COLO668 (cell line): ENCODE data around the gene LRP4.
"Not testable (repeated sequence)": the region's sequence is repeated elsewhere in the genome, so short reads cannot be mapped to it uniquely, and the experiment has no call there.

Source experiments
- DNase-seq: peaks from one replicate; lab custom pipeline; 2025; ENCODE audit not compliant: unreplicated experiment; lab: John Stamatoyannopoulos, UW

The LRP4 gene

DNA sequence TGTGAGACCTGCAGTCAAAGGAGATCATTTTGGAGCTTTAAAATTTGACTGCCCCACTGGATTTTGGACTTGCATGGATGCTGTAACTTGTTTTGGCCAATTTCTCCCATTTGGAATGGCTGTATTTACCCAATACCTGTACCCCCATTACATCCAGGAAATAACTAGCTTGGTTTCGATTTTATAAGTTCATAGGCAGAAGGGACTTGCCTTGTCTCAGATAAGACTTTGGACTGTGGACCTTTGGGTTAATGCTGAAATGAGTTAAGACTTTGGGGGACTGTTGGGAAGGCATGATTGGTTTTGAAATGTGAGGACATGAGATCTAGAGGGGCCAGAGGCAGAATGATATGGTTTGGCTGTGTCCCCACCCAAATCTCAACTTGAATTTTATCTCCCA, 10.4 kb upstream of the LRP4 start:
- DNase-seq: not testable (repeated sequence)

GRCh38 chr11:46927928-46928327, 9.6 kb upstream of the LRP4 start:
- DNase-seq: not testable (repeated sequence)

- no peak for DNase-seq
Observed at GRCh38 chr11:46920755-46921154, 2.4 kb upstream of the LRP4 start.

DNA sequence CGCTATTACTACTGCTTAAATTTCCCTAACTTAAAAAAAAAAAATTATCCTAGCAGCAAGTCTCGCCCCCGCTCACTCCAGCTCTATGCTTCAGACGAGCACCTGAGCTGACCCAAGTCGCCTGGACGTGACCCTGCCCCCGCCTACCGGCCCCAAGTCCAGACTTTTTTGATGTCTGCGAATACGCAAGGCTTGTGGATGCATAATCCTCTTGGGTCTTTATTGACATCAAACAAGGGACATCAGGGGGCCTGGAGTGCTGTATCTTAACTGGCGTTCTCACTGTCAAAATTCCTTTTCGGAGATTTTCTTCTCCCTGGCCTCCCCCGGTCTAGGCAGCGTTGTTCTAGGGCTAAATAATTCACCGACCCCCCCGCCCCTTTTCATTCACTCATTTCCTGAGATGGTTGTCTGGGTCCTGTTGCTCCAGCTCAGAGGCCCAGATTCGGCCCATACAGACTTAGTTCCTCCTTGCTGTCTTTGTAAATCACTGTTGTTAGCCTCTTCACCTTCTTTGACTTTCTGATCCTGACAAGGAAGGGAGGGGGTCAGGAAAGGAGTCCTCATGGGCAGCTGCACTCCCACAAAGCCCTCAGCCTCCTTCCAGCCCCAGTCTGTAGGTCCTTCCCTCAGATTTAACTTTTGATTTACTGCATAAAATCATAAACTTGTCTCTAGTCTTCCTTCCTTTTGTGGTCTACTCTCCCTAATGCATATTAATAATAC, 601 bp upstream of the LRP4 start:
- no peak for DNase-seq

GRCh38 chr11:46917762-46918082, 628 bp downstream of the LRP4 start:
- no peak for DNase-seq

DNA sequence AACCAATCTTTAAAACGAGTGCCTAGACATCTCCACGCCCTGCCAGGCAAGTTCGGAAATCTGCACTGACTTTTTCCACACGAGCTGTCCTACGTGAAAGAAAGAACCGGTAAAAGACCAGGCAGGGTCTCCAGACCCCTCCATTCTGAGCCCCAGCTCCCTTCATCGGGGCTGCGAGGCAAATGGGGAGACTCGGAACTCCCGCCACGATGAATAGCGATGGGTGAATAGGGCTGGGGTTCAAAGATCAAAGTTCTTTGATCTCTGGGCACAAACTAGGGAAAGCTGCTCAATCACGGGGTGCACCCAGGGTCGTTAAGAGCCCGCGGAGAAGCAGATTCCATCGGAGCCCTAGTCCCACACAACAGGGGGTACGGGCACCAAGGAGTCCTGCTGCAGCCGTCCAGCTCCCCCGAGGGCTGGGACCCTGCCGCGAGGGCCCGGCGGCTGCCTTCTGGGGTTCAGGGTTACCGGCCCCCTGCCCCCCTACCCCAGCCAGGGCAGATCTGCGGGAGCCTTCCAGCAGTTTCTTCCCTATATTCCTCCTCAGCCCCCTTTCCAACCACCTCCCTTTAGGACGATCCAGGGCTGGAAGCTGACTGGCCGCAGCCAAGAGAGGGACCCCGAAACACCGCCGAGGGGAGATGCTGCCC, 1.1 kb downstream of the LRP4 start:
- DNase-seq: no peak

DNA sequence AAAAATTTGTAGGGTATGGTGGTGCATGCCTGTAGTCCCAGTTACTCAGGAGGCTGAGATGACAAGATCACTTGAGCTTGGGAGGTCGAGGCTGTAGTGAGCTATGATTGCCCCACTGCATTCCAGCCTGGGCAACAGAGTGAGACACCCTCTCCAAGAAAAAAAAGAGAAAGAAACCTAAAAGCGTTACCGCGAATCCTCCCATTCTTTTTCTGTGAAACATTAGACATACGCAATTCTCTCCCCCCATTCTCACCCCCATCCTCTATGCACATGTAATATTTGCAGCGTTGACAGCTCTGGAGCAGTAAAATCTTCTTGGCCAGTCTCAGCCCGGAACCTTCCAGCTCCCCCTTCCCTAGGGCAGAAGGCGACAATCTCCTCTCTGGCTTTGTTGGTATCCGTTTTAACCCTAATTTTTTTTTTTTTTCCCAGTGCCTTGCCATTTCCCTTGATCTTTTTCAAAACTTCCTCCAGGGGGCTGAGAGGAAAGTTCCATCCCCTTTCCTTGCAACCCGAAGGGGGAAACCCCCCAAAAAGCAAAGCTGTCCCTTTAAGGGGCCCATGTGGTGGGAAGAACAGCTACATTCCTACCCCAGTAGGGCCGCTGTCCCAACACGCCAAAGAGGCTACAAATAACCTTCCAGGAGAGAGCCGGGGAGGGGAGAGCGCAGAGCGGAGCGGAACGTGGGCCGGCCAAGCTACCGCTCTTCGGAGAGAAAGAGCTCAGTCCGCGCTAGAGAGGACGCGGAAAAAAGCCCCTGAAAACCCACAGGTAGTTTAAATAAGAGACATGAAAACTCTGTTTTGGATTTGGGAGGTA, 1.9 kb downstream of the LRP4 start:
- peak; percentile 37 for DNase-seq

DNA sequence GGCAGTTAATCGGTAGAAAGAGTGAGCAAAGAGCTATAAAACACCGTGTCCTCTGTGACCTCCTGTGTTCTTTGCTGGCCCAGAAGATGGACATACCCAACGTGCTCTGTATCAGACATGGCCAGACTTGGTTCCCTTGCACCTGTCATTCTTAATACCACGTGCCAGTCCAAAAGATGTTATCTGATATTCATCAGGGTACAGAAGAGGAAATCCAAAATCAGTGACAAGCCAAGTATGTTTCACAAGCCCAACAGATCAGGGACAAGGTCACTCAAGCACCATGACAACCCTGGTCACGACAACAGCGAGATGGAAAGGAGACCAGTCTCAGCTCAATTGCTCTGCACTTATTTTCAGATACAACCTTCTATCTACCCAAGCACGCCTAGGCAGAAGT, 3.4 kb downstream of the LRP4 start:
- DNase-seq: no peak

GRCh38 chr11:46914363-46914762, 4.0 kb downstream of the LRP4 start:
- DNase-seq: no peak

- DNase-seq: no peak
Observed at GRCh38 chr11:46913484-46913883, 4.9 kb downstream of the LRP4 start.

GRCh38 chr11:46912526-46913150, 5.7 kb downstream of the LRP4 start:
- peak; percentile 71 for DNase-seq

DNA sequence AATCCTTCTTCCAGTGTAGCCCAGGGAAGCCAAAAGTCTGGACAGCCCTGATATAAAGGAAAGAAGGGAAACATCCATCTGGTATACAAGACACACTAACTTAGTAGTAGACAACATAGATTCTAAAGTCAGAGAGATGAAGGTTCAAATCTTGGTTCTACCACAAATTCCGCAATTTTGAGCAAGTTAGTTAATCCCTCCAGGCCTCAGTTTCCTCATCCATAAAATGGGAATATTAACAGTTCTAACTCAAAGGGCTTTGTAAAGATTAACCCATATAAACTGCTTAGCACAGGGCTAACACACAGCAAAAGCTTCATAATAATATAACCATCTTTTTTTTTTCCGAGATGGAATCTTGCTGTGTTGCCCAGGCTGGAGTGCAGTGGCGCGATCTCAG, 10.7 kb downstream of the LRP4 start:
- no peak for DNase-seq

GRCh38 chr11:46906609-46907041, 11.7 kb downstream of the LRP4 start:
- DNase-seq: no peak

DNA sequence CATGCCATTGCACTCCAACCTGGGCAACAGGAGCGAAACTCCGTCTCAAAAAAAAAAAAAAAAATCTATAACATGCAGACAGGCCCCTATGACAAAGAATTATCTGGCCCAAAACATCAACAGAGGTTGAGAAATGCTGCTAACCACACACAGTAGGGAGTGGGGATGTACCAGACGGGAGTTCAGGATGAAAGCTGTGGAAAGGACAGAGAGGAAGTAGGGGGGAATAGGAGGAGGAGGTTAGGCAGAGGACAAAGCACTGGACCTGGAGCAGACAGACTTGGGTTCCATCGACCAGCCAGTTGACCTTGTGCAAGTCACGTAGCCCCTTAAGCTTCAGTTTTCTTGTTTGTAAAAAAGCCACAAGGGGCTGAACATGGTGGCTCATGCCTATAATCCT, 12.5 kb downstream of the LRP4 start:
- DNase-seq: no peak

GRCh38 chr11:46903846-46904245, 14.5 kb downstream of the LRP4 start:
- no peak for DNase-seq

- DNase-seq: no peak
Observed at GRCh38 chr11:46902694-46903093, 15.7 kb downstream of the LRP4 start.

GRCh38 chr11:46901156-46901555, 17.2 kb downstream of the LRP4 start:
- DNase-seq: no peak

DNA sequence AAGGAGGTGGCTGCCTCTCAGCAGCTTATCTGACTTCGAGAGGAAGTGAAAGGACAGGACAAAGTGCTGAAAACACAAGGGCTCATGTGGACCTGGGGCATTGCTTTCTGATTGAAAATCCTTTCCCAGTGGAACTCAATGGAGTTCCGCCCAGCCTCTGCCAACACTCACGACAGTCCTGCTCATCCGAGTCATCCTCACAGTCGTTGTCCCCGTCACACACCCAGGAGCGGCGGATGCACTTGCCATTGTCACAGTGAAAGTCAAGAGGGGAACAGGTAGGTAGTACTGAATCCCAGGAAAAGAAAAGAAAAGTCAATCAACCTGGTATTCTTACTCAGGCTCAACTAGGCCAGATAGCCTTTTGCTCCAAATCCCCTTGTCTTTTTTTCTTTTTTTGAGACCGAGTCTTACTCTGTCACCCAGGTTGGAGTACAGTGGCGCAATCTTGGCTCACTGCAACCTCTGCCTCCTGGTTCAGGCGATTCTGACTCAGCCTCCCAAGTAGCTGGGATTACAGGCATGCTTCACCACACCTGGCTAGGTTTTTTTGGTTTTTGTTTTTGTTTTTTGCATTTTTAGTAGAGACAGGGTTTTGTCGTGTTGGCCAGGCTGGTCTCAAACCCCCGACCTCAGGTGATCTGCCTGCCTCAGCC, 18.1 kb downstream of the LRP4 start:
- DNase-seq: no peak

DNA sequence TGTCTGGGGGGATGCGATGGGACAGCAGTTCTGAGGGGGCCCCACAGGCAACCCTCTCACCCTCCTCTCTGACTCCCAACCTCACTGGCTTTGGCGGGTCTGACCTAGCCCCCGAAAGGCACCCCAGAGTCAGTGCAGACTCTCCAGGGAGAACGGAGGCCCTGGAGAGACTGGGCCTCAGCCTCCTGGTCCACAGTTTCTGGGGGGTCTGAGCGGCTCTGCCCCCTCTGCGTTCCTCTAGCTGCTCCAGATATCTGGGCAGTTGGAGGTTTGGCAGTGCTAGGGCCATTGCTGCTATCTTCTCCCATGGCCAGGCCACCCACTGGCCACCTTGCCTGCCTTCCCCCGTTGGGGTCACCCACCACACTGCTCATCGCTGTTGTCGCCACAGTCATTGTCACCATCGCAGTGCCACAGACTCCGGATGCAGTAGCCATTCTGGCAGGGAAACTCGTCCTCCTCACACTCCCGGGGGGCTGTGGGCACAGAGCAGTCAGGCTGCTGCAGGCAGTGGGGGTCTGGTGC, 18.8 kb downstream of the LRP4 start:
- no peak for DNase-seq

- peak; percentile 26 for DNase-seq
Observed at GRCh38 chr11:46898396-46899095, 19.8 kb downstream of the LRP4 start.
